SU-DHL-6 (cell line): Measurements from ENCODE around the gene DPYSL4.

ENCODE experiments used
- CTCF ChIP-seq: fragments of 200-600 bp; sonication (generic); IDR thresholded peaks from one replicate; pipeline ENCODE4 v1.5.1; 2017; ENCODE audit warnings: antibody characterized with exemption, mild to moderate bottlenecking, low read length, moderate library complexity; ENCODE audit not compliant: insufficient read depth, poor library complexity, severe bottlenecking
- EZH2phosphoT487 ChIP-seq: fragments of 200-600 bp; sonication (generic), shearing (Covaris generic); conservative IDR thresholded peaks from 2 replicates; pipeline ENCODE4 v1.6.1; 2018; ENCODE audit warnings: mild to moderate bottlenecking, antibody characterized with exemption, low read length, moderate library complexity, mixed read lengths

- no peak for TF ChIP-seq EZH2phosphoT487
- no peak for TF ChIP-seq CTCF
Observed at GRCh38 chr10:132154440-132154839, 32.3 kb upstream of the DPYSL4 start.
